ENCODE results near the gene AHSG.

AHSG gene

DNA sequence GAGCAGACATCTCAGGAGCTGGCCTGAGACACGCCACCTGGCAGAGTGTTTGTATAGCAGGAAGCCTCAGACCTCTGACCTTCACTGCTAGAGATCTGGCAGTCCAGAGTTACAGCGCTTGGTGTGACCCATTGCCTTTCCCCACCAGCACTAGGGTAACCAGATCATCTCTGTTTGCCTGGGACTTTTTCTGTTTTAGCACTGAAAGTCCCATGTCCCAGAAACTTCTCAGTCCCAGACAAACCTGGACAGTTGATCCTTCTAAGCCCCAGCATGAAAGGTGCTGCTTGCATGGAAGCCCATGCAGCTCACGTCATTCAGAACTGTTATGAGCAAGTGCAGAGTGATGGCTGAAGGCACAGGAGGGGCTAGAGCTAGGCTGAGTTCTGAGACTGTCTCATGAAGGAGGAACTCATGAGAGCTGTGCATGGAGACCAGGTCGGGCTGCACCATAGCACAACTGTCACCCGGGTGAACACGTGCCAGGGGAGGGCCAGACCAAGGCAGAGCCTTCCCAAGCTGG, 18.2 kb upstream of the AHSG start:
- no peak for DNase-seq

DNA sequence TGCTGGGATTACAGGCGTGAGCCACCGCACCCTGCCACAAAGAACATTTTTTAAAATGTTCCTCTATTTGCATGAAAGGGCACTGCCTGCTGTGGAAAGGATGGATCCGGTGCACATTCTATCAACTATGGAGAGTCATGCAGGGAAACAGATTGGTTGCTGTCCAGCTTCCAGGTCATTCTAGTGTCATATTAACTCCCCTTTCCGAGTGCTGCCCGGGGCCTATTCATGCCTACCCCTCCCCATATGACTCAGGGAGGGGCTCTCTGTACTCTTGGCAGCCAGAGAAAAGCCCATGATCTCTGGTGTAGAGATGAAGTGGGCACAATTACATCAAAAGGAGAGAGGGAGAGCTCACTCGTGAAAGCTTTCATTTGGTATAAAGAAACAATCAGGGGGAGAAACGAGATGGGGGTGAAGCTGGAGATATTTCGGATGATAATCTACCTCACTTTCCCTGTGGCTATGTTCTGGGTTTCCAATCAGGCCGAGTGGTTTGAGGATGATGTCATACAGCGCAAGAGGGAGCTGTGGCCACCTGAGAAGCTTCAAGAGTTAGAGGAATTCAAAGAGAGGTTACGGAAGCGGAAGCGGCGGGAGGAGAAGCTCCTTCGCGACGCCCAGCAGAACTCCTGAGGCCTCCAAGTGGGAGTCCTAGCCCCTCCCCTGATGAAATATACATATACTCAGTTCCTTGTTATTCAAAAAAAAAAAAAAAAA, 16.1 kb upstream of the AHSG start:
- DNase-seq: no peak

DNA sequence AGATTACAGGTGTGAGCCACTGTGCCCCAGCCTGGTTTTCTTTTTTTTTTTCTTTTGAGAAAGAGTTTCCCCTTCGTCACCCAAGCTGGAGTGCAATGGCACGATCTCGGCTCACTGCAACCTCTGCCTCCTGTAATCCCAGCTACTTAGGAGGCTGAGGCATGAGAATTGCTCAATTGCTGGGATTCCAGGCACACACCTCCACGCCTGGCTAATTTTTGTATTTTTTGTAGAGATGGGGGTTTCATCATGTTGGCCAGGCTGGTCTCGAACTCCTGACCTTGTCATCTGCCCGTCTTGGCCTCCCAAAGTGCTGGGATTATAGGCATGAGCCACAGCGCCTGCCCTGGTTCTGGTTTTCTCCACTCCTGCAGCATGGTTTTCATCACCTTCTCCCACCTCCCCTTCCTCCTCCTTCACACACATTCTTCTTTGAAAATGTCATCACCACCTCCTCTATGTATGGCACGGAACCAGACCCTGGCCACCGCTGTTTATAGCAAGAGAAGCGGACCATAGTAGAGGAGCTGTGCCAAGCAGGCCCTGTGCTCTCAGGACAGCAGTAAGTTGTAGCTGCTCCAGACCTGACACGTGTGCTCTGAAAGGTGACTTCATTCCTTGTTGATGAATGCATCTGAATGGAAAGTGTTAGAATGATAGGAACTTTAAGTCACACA, 14.6 kb upstream of the AHSG start:
- no peak for DNase-seq

DNA sequence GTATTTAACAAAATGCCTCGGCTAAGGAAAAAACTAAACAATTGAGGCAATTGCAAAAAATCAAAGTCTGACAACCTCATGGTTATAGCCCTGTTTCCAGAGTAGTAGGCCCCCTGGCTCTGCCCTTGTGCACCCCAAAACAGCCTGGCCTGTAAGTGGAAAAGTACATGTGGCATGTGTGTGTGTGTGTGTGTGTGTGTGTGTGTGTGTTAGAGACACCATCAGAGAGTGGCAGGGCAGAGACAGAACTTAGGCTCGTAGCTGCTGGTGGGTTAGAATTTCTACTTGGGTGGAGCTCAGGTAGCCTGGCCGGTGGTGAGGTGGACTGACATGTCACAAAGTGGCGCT, 14.1 kb upstream of the AHSG start:
- no peak for DNase-seq

DNA sequence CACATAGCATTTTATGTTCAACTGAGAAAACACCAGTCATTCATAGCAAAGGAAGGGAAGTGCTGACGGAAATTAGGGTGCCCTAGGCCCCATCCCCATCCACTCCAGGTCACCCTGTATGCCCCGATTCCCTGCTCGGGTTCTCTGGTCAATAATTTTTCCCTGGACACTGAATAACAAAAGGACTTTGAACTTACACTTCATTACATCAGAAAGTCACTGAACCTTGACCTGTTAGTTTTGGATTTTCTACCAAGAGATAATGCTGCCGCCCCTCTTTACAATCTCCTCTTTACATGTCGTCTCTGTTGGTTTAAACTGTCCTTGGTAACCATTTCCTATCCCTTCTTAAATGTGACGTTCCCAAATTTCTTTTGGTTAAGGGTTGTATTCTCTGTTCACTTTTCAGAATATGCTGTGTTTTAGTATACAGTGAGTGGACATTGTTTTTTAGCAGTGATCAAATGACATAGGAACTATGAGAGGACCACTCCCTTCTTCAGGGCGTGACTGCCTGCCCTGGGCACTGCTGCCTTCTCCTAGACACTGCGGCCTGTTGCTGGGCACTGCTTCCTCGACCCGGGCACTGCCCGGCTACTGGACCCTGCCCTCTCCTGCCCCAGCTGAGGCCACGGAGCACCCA, 13.6 kb upstream of the AHSG start:
- DNase-seq: no peak

DNA sequence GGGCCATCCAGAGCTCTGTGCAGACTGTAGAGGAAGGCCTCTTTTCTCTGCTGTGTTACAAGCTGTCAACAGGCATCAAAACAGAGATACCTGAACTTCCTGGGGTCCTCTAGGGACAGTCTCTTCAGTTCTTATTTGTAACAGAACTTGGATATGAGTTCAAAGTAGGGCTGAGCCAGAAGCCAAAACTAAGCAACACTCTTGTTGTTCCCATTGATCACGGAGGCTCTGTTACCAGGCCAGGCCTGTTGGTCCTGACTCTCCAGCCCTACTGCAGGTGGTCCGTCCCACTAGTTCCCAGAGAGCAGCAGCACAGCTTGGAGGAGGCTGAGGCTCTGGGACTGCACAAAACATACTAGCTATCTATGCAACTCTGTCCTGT, 13.1 kb upstream of the AHSG start:
- DNase-seq: no peak

DNA sequence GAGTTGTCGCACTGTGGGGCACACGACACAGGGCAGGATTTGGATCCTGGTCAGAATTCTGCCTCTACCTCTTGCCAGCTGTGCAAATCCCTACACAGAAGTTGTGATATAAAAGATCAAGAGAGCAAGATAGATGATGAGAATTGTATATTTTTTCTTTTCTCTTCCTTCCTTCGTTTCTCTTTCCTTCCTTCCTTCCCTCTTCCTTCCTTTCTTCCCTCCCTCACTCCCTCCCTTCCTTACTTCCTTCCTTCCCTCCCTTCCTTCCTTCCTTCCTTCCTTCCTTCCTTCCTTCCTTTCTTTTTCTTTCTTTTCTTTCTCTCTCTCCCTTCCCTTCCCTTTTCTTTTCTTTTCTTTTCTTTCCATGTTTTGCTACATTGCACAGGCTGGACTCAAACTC, 12.0 kb upstream of the AHSG start:
- no peak for DNase-seq

DNA sequence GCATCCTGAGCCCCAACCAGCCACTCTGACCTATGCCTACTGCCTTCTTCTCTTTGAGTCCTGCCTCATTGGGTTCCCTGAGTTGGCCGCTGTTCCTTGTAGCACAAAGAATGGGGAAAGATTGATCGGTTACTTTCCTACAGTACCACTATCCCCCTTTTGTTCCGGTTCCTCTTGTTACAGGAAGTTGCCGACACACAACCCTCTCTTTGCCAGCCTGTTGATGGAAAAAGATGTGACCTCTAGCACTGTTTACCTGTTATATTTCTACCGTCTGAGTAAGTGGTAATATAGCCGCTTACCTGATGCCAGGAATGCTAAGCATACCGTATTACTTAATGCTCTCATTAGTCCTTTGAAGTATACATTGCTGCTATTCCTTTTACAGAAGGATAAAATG, 9.7 kb upstream of the AHSG start:
- DNase-seq: no peak

DNA sequence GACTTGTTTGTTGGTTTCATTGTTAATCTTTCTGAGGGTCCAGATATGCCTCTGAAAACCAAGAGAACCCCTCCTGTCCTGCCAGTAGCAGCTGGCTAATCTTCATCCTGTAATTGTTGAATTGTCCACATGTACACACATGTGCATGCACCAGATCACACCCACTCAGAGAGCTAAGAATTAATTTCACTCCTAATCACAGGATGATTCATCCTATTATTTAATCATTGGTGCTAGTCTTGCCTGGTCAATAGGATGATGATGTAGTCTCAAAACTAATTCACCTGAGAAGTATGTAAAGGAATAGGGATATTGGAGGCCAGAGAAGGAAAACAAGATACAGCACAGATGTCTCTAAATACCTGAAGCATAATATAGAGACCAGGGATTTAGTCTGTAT, 7.8 kb upstream of the AHSG start:
- no peak for DNase-seq

DNA sequence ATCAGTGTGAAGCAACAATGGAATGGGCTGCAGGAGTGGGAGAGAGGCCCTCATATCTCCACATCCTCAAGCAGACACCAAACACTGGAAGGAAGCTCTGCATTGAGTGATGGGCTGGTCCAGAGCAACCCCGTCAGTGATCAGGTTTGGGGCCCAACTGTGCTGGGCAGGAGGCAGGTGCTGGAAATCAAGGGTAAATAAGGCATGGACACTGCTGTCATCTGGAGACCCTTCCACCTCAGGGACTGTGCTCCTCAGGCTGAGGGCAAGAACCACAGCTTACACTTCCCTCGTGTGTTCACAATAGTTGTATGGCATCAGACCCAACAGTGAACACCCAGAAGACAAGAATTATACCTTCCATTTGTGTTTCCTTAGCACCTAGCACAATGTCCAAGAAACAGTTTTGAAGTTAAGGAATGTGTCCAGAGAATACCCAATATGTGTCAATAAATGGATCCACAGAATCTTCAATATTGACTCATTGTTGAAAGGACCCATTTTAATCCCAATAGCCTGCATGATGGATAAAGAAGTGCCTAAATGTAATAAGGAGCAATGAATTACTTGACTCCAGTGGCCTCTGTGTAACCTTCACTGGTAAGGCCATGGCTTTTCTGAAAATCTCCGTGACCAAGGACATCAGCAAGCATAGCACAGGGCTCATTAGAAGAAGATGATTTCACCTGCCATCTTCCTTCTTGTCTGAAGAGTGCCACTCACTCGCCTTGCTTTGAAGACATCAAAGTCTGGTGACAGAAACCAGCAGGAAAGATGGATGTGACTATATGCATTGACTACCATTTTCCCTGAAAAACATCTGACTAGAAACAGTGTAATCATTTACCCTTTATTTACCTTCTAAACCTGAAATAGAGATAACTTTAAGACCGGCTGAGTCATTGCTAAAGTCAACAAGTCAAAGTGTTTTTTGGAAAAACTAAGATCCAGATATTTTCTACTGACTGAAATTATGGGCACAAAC, 7.0 kb upstream of the AHSG start:
- no peak for DNase-seq

DNA sequence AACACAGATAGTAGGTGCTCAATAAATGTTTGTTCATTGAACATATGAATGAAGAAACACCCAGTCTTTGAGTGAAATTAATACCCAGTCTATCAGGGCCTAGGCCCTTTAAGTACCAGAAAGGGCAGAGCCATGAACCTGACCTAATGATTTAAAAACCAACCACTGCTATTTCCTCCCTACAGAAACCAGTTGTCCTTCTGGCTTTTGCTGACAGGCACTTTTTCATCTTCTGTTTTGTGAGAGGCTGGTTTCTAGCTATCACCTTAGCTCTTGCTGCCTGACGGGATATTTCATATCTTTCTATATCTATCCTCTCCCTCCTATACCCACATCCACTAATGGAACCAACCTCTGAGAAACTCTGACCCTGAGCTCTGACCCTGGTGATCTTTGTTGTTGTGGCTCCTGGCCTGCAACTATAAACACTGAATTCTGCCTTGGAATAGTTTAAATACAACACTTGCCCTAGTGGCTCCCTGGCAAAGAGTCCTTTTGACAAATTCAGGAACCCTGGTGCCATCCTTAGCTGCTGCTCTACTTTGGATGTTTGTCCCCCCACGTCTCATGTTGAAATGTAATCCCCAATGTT, 4.1 kb upstream of the AHSG start:
- DNase-seq: no peak

DNA sequence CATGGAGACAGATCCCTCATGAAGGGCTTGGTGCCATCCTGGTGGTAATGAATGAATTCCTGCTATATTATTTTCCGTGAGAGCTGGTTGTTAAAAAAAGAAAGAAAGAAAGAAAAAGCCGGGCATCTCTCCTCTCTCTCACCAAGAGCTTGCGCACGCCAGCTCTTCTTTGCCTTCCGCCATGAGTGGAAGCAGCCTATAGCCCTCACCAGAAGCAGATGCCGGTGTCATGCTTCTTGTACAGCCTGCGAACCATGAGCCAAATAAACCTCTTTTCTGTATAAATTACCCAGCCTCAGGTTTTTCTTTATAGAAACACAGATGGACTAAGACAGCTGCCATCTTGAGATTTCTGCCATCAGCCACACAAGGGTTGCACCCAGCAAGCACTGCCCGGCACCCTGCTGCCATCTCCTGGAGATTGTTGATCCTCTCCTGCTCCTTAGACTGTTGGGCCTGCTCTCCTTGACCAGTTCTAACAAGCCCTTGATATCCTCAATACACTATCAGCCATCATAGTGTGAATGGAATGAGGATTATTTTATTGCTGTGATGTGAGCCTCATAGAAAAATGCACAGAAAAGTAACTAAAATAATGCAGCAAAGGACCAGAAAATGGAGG, 3.5 kb upstream of the AHSG start:
- no peak for DNase-seq

DNA sequence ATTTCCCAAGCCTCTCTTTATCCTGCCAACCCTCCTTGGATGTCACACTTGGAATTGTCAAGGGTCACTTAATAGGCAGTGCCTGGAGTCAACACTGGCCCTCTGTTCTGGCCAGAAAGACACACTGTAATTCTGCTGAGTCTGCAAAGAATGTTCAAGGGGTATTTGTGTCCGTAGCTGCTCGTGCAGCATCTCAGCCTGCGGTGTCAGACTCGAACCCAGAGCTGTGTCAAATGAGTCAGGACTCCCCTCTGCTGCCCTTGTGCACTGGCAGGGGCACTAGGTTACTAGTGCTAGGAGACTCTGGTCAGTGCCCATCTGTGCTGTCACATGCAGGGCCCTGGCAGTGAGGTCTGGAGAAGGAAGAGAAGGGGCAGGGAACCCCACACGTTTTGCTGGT, 795 bp upstream of the AHSG start:
- DNase-seq: no peak

DNA sequence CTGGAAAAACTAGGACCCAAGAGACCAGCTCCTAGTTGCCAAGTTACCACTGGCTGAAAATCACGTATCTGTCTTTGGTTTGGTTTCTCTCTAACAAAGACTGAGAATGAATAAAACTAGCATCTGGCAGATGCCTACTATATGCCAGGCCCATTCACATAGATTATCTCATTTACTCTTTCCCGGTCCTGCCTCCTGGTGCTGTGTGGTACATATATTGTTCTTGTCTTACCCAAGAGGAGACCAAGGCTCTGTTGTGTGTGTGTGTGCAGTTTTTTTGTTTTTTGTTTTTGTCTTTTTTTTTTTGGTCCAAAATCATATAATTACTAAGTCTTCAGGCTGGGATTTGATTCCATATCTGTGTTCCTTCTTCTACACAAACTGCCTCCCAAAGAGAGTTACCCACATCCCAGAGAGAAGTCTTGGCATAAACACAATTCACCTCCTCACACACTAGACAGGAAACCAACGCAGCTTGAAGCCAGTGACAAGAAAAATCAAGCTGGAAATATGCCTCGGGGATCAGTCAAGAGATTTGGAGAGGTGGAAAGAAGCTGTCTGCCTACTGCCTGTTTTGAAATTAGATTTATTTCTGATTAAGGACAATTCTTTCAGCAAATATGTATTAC, 891 bp downstream of the AHSG start:
- DNase-seq: no peak

DNA sequence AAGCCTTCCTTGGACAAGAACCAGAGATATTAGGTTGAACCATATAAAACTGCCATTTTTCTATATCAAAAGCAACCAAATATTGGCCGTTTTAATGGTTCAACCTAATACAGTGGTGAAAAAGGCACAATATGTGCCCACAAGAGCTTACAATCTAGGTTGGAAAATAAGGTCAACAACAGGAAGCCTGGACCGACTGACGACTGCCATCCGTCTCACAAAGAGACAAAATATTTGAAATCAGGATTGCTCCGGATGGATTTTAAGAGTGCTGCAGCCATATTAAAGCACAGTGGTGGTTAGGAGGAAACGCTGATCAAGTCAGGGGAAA, 1.4 kb downstream of the AHSG start:
- DNase-seq: no peak

DNA sequence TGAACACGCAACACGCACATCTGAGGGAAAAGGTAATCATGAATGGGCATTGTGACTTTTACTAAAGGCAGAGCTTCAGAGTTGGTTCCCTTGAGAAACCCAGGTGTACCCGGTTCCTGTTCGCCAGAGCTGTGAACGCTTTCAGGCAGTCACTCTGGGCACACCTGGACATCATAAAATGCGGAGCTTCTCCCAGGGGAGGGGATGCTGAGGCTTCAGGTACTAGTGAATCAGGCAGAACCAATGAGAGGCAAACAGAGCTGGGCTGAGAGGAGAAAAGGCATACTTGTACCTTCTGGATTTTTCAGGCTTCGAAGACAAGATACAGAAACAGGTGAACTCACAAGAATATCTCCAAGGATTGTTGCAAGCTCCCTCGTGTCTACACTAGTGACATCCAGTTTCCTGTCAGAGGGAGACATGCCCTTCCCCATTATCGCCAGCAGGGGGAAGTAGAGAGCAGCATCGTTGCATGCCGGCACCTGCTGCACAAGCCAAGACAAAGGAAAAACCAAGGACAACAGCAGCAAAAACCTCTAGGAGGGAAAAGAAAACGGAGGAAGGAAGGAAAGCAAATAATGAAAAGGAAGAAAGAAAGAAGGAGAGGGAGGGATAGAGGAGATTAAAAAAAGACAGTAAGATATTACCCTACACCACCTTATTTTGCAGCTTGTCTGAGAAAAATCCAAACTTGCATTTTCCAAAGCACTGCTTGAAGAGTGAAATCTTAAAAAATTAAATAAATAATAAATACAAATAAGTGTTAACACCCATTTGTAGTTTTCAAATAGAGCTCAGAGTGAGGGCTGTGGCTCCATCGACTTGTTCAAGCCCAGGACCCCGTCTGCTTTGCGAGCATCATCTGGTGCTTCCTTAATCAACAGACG, 2.0 kb downstream of the AHSG start:
- peak; percentile 66 for DNase-seq

DNA sequence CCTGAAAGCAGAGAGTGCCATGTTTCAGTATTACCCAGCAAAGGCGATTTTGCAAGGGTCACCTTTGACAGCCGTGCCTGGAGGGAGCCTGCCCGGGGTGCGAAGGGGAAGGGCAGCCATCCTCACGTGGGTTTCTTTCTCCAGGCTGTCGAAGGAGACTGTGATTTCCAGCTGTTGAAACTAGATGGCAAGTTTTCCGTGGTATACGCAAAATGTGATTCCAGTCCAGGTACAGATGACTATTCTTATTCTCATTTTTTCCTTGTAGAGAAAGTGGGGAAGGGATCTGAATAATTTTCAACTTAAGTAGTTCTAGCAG, 3.4 kb downstream of the AHSG start:
- DNase-seq: no peak

DNA sequence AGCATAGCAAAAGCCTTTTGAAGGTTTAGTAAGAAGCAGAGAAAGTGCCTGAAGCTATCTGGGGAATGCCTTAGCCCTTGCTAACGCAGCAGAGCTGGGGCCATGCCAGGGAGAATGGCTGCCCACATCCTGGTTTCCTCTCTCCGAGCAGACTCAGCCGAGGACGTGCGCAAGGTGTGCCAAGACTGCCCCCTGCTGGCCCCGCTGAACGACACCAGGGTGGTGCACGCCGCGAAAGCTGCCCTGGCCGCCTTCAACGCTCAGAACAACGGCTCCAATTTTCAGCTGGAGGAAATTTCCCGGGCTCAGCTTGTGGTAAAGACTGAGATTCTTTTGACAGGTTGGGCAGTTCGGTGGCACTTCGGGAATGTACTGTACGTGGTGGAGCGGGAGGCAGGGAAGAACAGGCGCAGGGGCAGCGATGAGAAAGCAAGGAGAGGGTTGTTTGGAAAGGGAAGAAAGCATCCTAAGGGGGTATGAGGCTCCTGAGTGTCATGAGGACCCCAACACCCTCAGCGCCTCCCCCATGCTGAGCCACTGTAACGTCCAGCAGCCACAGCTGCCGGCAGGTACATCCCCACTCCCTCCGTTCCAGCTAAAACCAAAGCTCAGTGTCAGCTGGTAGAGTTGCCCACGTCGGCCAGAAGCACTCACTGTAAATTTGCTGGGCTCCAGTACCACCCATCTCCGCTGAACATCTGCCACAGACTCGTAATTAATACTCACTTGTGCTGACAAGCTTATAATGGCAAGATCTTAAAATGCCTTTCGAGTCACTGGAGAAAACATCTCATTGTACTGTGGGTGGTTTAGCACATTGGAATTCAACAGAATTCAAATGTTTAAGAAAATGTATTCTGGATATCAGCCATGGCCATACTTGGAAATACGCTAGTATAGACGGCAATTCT, 4.4 kb downstream of the AHSG start:
- peak; percentile 81 for DNase-seq

DNA sequence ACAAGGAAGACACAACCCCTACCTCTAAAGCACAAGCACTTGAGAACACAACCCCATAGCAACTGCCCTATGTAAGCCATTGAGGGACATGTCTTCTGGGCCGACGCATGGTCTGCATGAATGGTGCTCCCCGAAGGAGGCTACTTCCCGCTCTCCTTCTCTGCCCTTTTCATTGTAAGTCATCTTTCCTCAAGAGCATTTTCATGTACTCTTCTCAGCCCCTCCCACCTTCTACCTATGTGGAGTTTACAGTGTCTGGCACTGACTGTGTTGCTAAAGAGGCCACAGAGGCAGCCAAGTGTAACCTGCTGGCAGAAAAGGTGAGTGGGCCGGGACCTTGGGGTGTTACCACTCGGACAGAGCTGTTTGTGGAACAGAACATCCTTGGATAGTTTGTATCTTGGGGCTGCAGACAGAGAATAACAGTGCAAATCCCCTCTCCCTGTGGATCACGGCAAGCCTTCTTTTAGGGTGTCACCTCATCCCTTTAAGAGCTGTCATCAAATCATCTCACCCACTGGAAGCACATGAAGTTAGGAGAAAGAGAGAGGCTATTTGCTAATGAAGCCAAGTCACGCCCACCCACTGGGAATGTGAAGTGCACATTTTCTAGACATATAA, 5.6 kb downstream of the AHSG start:
- DNase-seq: no peak
